KMS-11 (cell line): ENCODE data around the gene TFAP2B.

ENCODE experiments used
- H2AFZ ChIP-seq: fragments of 200-600 bp; sonication (generic); 2 replicates; pipeline ENCODE4 v1.6.1; 2016; ENCODE audit warnings: antibody characterized with exemption, mixed run types, low read depth
- H3K27ac ChIP-seq: fragments of 200-600 bp; sonication (generic); 2 replicates; pipeline ENCODE4 v1.6.1; 2016; ENCODE audit warnings: mild to moderate bottlenecking, mixed run types
- H3K27me3 ChIP-seq: fragments of 200-600 bp; sonication (generic); 2 replicates; pipeline ENCODE4 v1.6.1; 2017; ENCODE audit warnings: mild to moderate bottlenecking, low read depth, mixed run types, moderate library complexity; ENCODE audit not compliant: insufficient read depth
- H3K36me3 ChIP-seq: fragments of 200-600 bp; sonication (generic); 2 replicates; pipeline ENCODE4 v1.6.1; 2017; ENCODE audit warnings: mild to moderate bottlenecking, mixed run types; ENCODE audit not compliant: insufficient read depth
- H3K4me1 ChIP-seq: fragments of 200-600 bp; sonication (generic); 2 replicates; pipeline ENCODE4 v1.6.1; 2016; ENCODE audit warnings: mild to moderate bottlenecking, low read depth, mixed run types; ENCODE audit not compliant: poor library complexity, severe bottlenecking
- H3K4me2 ChIP-seq: fragments of 200-600 bp; sonication (generic); 2 replicates; pipeline ENCODE4 v1.7.0; 2016; ENCODE audit warnings: mild to moderate bottlenecking, mixed run types
- H3K4me3 ChIP-seq: fragments of 200-600 bp; sonication (generic); IDR thresholded peaks from 2 replicates; pipeline ENCODE4 v1.6.1; 2017; ENCODE audit warnings: low read depth, low read length, mixed read lengths; ENCODE audit not compliant: insufficient read depth
- H3K79me2 ChIP-seq: fragments of 200-600 bp; sonication (generic); 2 replicates; pipeline ENCODE4 v1.6.1; 2016; ENCODE audit warnings: low read depth, mixed run types; ENCODE audit not compliant: insufficient read depth
- H3K9ac ChIP-seq: fragments of 200-600 bp; sonication (generic); 2 replicates; pipeline ENCODE4 v1.6.1; 2016; ENCODE audit warnings: mild to moderate bottlenecking, mixed run types
- H4K20me1 ChIP-seq: fragments of 200-600 bp; sonication (generic); 2 replicates; pipeline ENCODE4 v1.6.1; 2016; ENCODE audit warnings: mild to moderate bottlenecking, mixed run types; ENCODE audit not compliant: insufficient read depth
- CTCF ChIP-seq: fragments of 200-600 bp; sonication (generic); conservative IDR thresholded peaks from 2 replicates; pipeline ENCODE4 v1.6.1; 2017; ENCODE audit warnings: low read depth, mild to moderate bottlenecking, antibody characterized with exemption, low read length, moderate library complexity, mixed read lengths

TFAP2B gene

GRCh38 chr6:50820869-50821264 lies 2.2 kb downstream of the TFAP2B start:
- Histone ChIP-seq H3K36me3 (no peaks in the 10 kb centered on the region), H3K27me3 (no peaks in the 10 kb centered on the region), H3K4me3 (no peak overlapping the region), H3K4me1 (peaks cover 4% of the 10 kb centered on the region), H3K4me2 (no peak overlapping the region), H3K27ac (no peak overlapping the region), H4K20me1 (no peaks in the 10 kb centered on the region), H3K9ac (no peak overlapping the region), H2AFZ (no peak overlapping the region), H3K79me2 (no peaks in the 10 kb centered on the region)
- no peak for TF ChIP-seq CTCF

GRCh38 chr6:50821441-50822077 lies 2.9 kb downstream of the TFAP2B start:
- Histone ChIP-seq H3K4me1 (no peaks in the 10 kb centered on the region), H3K4me3 (no peak overlapping the region), H3K4me2 (no peak overlapping the region), H4K20me1 (no peaks in the 10 kb centered on the region), H3K36me3 (no peaks in the 10 kb centered on the region), H2AFZ (no peak overlapping the region), H3K27me3 (no peaks in the 10 kb centered on the region), H3K79me2 (no peaks in the 10 kb centered on the region), H3K9ac (no peak overlapping the region), H3K27ac (no peak overlapping the region)
- no peak for TF ChIP-seq CTCF

GRCh38 chr6:50822078-50822476 lies 3.4 kb downstream of the TFAP2B start:
- no peak for TF ChIP-seq CTCF

GRCh38 chr6:50823094-50823920 lies 4.6 kb downstream of the TFAP2B start:
- TF ChIP-seq CTCF = no peak
- Histone ChIP-seq H3K9ac (no peak overlapping the region), H4K20me1 (no peaks in the 10 kb centered on the region), H3K4me1 (no peaks in the 10 kb centered on the region), H3K27ac (no peak overlapping the region), H3K79me2 (no peaks in the 10 kb centered on the region), H3K36me3 (no peaks in the 10 kb centered on the region), H3K4me2 (no peak overlapping the region), H2AFZ (no peak overlapping the region), H3K27me3 (no peaks in the 10 kb centered on the region), H3K4me3 (no peak overlapping the region)

More at GRCh38 chr6:50822078-50822476, 3.4 kb downstream of the TFAP2B start:
- Histone ChIP-seq H3K4me1 (no peaks in the 10 kb centered on the region), H3K36me3 (no peaks in the 10 kb centered on the region), H3K4me3 (no peak overlapping the region), H2AFZ (no peak overlapping the region), H3K9ac (no peak overlapping the region), H3K79me2 (no peaks in the 10 kb centered on the region), H3K27me3 (no peaks in the 10 kb centered on the region), H3K4me2 (no peak overlapping the region), H3K27ac (no peak overlapping the region), H4K20me1 (no peaks in the 10 kb centered on the region)
